Measurements from ENCODE around the gene BRD9.

The BRD9 gene

DNA sequence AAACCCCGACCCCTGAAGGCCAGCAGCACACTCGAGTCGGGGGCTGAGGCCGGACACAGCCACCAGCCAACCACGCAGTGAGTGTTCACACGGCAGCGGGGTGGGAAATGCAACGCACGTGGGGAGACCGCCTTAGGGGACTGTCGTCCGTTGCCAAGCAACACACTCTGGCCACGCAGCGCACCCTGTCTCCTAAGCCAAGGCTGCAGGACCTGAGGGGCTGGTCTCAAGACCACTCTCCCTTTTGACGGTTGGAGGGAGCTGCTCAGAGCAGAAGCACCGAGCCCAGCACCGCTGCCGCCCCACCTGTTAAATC, 7.5 kb downstream of the BRD9 start:
- Histone ChIP-seq H3K9me3 (no peaks in the 10 kb centered on the region), H3K4me1 (ENCODE audit: control insufficient read depth in 1 of 2, insufficient read depth in 1 of 2, low read depth in 1 of 2, low read length in 1 of 2) (no peaks in the 10 kb centered on the region), H3K36me3 (peaks cover 96% of the 10 kb centered on the region), H3K27me3 (no peaks in the 10 kb centered on the region), H3K27ac (no peak overlapping the region), H3K4me3 (ENCODE audit: low read depth in 1 of 2, low read length in 1 of 2) (no peak overlapping the region)
- TF ChIP-seq, protein P1, sequence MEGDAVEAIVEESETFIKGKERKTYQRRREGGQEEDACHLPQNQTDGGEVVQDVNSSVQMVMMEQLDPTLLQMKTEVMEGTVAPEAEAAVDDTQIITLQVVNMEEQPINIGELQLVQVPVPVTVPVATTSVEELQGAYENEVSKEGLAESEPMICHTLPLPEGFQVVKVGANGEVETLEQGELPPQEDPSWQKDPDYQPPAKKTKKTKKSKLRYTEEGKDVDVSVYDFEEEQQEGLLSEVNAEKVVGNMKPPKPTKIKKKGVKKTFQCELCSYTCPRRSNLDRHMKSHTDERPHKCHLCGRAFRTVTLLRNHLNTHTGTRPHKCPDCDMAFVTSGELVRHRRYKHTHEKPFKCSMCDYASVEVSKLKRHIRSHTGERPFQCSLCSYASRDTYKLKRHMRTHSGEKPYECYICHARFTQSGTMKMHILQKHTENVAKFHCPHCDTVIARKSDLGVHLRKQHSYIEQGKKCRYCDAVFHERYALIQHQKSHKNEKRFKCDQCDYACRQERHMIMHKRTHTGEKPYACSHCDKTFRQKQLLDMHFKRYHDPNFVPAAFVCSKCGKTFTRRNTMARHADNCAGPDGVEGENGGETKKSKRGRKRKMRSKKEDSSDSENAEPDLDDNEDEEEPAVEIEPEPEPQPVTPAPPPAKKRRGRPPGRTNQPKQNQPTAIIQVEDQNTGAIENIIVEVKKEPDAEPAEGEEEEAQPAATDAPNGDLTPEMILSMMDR (IDR thresholded peaks at IDR 0.05): no peak

- Histone ChIP-seq H3K4me1 (ENCODE audit: control insufficient read depth in 1 of 2, insufficient read depth in 1 of 2, low read depth in 1 of 2, low read length in 1 of 2) (no peaks in the 10 kb centered on the region), H3K4me3 (ENCODE audit: low read depth in 1 of 2, low read length in 1 of 2) (no peak overlapping the region), H3K9me3 (no peaks in the 10 kb centered on the region), H3K27me3 (no peaks in the 10 kb centered on the region), H3K27ac (no peak overlapping the region), H3K36me3 (peaks cover 91% of the 10 kb centered on the region)
- TF ChIP-seq, protein P1 (IDR thresholded peaks at IDR 0.05): no peak
Observed at GRCh38 chr5:884345-885126, 8.1 kb downstream of the BRD9 start.

GRCh38 chr5:883475-884181, 9.0 kb downstream of the BRD9 start:
- no peaks in the 10 kb centered on the region for H3K9me3 ChIP-seq
- TF ChIP-seq, protein P1 (IDR thresholded peaks at IDR 0.05): no peak
- H3K27me3 ChIP-seq: no peaks in the 10 kb centered on the region
- H3K27ac ChIP-seq: no peak overlapping the region
- H3K36me3 ChIP-seq: peaks cover 82% of the 10 kb centered on the region
- no peak overlapping the region for H3K4me3 ChIP-seq (ENCODE audit: low read depth in 1 of 2, low read length in 1 of 2)
- H3K4me1 ChIP-seq (ENCODE audit: control insufficient read depth in 1 of 2, insufficient read depth in 1 of 2, low read depth in 1 of 2, low read length in 1 of 2): no peaks in the 10 kb centered on the region

DNA sequence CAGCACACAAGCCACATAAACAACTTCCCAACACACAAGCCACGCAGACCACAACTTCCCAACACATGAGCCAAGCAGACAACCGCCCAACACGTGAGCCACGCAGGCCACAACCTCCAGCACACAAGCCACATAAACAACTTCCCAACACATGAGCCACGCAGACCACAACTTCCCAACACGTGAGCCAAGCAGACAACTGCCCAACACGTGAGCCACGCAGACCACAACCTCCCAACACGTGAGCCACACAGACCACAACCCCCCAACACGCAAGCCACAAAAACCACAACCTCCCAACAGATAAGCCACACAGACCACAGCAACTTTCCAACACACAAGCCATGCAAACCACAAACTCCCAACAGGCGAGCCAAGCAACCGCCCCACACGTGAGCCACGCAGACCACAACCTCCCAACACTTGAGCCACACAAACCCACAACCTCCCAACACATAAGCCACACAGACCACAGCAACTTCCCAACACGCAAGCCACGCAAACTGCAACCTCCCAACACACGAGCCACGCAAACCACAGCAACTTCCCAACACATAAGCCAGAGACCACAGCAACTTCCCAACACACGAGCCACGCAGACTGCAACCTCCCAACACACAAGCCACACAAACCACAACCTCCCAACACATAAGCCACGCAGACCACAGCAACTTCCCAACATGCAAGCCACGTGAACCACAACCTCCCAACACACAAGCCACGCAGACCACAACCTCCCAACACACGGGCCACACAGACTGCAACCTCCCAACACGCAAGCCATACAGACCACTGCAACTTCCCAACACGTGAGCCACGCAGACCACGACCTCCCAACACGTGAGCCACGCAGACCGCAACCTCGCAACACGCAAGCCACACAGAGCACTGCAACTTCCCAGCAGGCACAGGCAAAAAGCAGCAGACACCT, 10.1 kb downstream of the BRD9 start:
- no peaks in the 10 kb centered on the region for H3K4me1 ChIP-seq (ENCODE audit: control insufficient read depth in 1 of 2, insufficient read depth in 1 of 2, low read depth in 1 of 2, low read length in 1 of 2)
- peaks cover 79% of the 10 kb centered on the region for H3K36me3 ChIP-seq
- no peak overlapping the region for H3K27ac ChIP-seq
- TF ChIP-seq, protein P1 (IDR thresholded peaks at IDR 0.05): no peak
- no peaks in the 10 kb centered on the region for H3K27me3 ChIP-seq
- H3K9me3 ChIP-seq: no peaks in the 10 kb centered on the region
- no peak overlapping the region for H3K4me3 ChIP-seq (ENCODE audit: low read depth in 1 of 2, low read length in 1 of 2)

DNA sequence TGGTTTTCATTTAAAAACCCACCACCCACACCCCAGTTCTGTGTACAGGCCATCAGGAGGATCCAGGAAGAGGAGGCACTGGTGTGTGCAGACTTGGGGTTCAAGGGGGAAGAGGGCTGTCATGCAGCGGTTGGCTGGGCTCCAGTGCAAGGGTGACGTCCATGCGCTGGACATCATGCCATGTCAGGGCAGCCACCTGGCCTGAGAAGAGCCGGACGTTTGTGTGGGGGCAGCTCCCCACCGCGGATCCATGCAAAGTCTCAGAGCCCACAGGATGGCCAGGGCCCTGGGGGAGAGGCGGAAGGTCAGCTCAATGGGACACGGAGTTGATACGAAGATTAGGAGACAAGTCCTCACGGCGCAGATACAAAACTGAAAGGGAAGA, 11.1 kb downstream of the BRD9 start:
- TF ChIP-seq, protein P1 (IDR thresholded peaks at IDR 0.05): no peak
- no peaks in the 10 kb centered on the region for H3K4me1 ChIP-seq (ENCODE audit: control insufficient read depth in 1 of 2, insufficient read depth in 1 of 2, low read depth in 1 of 2, low read length in 1 of 2)
- peaks cover 79% of the 10 kb centered on the region for H3K36me3 ChIP-seq
- no peak overlapping the region for H3K4me3 ChIP-seq (ENCODE audit: low read depth in 1 of 2, low read length in 1 of 2)
- H3K9me3 ChIP-seq: no peaks in the 10 kb centered on the region
- no peaks in the 10 kb centered on the region for H3K27me3 ChIP-seq
- H3K27ac ChIP-seq: no peak overlapping the region
